ENCODE data around the gene DPEP1.
"Not testable (repeated sequence)": the region's sequence is repeated elsewhere in the genome, so short reads cannot be mapped to it uniquely, and the experiment has no call there.

DPEP1 gene

DNA sequence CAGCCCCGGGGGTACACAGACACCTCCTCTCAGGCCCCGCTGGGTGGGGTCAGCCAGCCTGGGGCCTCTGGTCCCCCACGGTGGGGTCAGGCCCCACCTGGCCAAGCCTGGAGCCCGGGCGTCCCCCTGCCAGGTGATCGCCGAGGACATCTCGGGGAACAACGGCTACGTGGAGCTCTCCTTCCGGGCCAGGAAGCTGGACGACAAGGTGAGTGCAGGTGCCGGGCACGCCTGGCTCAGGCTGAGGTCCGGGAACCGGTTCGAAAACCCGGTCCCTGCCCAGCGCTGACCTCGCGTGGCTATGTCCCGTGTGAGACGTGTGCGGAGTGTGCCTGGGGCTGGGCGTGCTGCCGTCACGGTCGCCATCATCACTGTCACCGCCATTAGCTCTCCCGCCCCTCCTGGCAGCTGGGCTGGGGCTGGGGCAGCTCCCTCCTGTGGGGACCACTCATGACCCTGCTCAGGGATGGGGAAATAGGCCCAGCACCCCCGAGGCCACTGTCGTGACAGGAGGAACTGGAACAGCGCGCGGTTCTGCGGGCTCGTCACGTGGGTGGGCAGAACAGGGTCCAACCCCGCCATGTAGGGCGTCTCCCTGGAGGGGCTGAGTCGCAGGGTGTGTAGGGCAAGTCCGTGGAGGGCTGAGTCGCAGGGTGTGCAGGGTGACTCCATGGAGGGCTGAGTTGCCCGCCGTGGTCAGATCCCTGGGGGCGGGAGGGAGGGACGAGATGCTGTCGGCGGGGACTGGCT, 29.4 kb upstream of the DPEP1 start:
- CTCF ChIA-PET, result interaction anchor here (0.7 kb wide), 1 partner anchor 118 kb away, joined by 5 read pairs; no protein-coding TSS in a partner anchor

DNA sequence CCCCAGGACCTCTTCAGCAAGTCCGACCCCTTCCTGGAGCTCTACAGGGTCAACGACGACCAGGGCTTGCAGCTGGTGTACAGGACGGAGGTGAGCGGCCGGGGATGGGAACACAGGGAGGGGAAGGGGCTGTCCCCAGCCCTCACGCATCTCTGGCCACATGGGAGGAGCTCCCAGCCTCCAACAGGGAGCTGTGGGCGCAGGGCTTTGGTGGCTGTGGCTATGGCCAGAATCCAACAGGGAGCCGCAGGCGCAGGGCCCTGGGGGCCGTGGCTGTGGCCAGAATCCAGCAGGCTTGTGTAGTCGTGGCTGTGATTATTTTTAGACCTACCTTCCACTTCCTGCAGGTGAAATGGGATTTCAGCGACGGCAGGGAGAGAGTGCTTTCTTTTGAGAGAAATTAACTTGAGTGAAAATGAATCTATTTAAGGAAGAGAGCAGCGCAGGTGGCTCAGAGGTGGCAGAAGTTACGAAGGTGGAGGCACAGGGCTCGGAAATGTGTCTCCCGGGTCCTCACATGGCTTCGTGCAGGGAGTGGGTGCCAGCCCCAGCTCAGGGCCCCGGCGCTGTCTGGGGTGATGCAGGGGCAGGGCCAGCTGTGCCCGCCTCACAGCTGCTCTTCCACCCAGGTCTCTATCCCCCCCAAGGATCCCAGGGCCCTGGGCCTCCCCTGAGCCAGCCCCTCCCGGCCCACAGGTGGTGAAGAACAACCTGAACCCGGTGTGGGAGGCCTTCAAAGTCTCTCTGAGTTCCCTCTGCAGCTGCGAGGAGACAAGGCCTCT, 28.5 kb upstream of the DPEP1 start:
- ChIA-PET CTCF (no interaction called here), POLR2A (interaction anchor here (1.0 kb wide), 1 partner anchor 23 kb away, joined by 3 read pairs; no protein-coding TSS in a partner anchor)
- DNase-seq (ENCODE audit: extremely low spot score), result no peak
- TF ChIP-seq SP1 (IDR thresholded peaks at IDR 0.05) (no peak), ELF4 (IDR thresholded peaks at IDR 0.05) (no peak), FOXM1 (IDR thresholded peaks at IDR 0.05; ENCODE audit: borderline replicate concordance) (no peak), ARNT (IDR thresholded peaks at IDR 0.05) (no peak), ZNF384 (IDR thresholded peaks at IDR 0.05) (no peak), FOXK2 (IDR thresholded peaks at IDR 0.05) (no peak), L3MBTL2 (conservative IDR thresholded peaks at IDR 0.05) (no peak), BHLHE40 (IDR thresholded peaks at IDR 0.05; ENCODE audit: borderline replicate concordance) (no peak), LEF1 (IDR thresholded peaks at IDR 0.05; ENCODE audit: borderline replicate concordance) (no peak), FOXA1 (IDR thresholded peaks at IDR 0.05) (no peak), HDGF (IDR thresholded peaks at IDR 0.05; ENCODE audit: borderline replicate concordance) (no peak), CTBP1 (IDR thresholded peaks at IDR 0.05; ENCODE audit: borderline replicate concordance) (no peak), TARDBP (IDR thresholded peaks at IDR 0.05) (no peak), NFRKB (IDR thresholded peaks at IDR 0.05) (no peak), SUZ12 (IDR thresholded peaks at IDR 0.05) (no peak)
- TF ChIP-seq, protein P1, sequence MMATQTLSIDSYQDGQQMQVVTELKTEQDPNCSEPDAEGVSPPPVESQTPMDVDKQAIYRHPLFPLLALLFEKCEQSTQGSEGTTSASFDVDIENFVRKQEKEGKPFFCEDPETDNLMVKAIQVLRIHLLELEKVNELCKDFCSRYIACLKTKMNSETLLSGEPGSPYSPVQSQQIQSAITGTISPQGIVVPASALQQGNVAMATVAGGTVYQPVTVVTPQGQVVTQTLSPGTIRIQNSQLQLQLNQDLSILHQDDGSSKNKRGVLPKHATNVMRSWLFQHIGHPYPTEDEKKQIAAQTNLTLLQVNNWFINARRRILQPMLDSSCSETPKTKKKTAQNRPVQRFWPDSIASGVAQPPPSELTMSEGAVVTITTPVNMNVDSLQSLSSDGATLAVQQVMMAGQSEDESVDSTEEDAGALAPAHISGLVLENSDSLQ (IDR thresholded peaks at IDR 0.05), result no peak

More for the DNA sequence above, 29.4 kb upstream of the DPEP1 start:
- no peak for TF ChIP-seq SUZ12 (IDR thresholded peaks at IDR 0.05)
- TF ChIP-seq, protein P1 (IDR thresholded peaks at IDR 0.05), result no peak
- TF ChIP-seq FOXM1 (IDR thresholded peaks at IDR 0.05; ENCODE audit: borderline replicate concordance), result no peak
- TF ChIP-seq BHLHE40 (IDR thresholded peaks at IDR 0.05; ENCODE audit: borderline replicate concordance), result no peak
- TF ChIP-seq ELF4 (IDR thresholded peaks at IDR 0.05), result no peak
- no peak for TF ChIP-seq NFRKB (IDR thresholded peaks at IDR 0.05)
- no peak for TF ChIP-seq FOXA1 (IDR thresholded peaks at IDR 0.05)
- no peak for TF ChIP-seq L3MBTL2 (conservative IDR thresholded peaks at IDR 0.05)
- no peak for TF ChIP-seq SP1 (IDR thresholded peaks at IDR 0.05)
- no peak for TF ChIP-seq TARDBP (IDR thresholded peaks at IDR 0.05)
- TF ChIP-seq FOXK2 (IDR thresholded peaks at IDR 0.05), result no peak
- DNase-seq (ENCODE audit: extremely low spot score), result no peak
- POLR2A ChIA-PET, result interaction anchor here (1.0 kb wide), 1 partner anchor 22 kb away, joined by 3 read pairs; no protein-coding TSS in a partner anchor

DNA sequence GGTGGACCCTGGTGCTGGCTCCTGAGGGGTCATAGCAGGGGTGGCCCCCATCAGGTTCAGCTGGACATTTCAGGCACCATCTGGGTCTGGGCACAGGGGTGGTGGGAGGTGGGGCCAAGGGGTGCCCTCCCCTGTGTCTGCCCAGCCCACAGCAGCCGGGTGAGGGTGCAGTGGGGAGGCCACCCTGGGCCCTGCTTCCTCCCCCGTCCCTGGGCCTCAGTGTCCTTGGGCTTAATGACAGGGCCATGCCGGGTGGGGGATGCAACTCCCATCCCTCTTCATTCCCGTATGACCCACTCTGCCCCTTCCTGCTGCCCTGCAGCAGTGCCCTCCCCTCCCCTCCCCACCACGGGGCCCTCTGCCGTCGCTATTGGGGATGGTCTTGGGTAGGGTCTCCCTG, 27.2 kb upstream of the DPEP1 start:
- ChIA-PET CTCF (no interaction called here), POLR2A (no interaction called here)
- TF ChIP-seq ARNT (IDR thresholded peaks at IDR 0.05), result no peak
- TF ChIP-seq FOXM1 (IDR thresholded peaks at IDR 0.05; ENCODE audit: borderline replicate concordance), result no peak
- no peak for DNase-seq (ENCODE audit: extremely low spot score)

DNA sequence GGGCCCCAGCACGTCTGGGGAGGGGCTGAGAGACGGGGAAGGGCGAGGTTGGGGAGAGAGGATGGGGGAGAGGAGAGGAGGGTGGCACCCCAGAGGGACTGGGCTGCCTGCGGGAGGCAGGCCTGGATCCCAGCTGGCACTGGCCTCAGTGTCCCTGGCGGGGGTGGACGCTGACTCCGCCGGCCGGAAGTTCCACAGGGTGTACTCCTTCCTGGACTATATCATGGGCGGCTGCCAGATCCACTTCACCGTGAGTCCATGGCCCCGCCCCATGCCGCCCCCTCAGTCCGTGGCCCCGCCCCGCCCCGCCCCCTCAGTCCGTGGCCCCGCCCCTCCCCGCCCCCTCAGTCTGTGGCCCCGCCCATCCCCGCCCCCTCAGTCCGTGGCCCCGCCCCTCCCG, 26.6 kb upstream of the DPEP1 start:
- DNase-seq (ENCODE audit: extremely low spot score), result peak; percentile 58
- ChIA-PET CTCF (no interaction called here), POLR2A (no interaction called here)
- TF ChIP-seq SP1 (IDR thresholded peaks at IDR 0.05) (peak; percentile 87), FOXK2 (IDR thresholded peaks at IDR 0.05) (no peak)

DNA sequence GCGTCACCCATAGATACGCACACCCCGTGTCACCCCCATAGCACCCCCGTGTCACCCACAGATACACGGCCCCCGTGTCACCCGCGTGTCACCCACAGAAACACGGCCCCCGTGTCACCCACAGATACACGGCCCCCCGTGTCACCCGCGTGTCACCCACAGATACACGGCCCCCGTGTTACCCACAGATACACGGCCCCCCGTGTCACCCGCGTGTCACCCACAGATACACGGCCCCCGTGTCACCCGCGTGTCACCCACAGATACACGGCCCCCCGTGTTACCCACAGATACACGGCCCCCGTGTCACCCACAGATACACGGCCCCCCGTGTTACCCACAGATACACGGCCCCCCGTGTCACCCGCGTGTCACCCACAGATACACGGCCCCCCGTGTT, 25.8 kb upstream of the DPEP1 start:
- DNase-seq (ENCODE audit: extremely low spot score); CTCF ChIA-PET; POLR2A ChIA-PET: not testable (repeated sequence)

DNA sequence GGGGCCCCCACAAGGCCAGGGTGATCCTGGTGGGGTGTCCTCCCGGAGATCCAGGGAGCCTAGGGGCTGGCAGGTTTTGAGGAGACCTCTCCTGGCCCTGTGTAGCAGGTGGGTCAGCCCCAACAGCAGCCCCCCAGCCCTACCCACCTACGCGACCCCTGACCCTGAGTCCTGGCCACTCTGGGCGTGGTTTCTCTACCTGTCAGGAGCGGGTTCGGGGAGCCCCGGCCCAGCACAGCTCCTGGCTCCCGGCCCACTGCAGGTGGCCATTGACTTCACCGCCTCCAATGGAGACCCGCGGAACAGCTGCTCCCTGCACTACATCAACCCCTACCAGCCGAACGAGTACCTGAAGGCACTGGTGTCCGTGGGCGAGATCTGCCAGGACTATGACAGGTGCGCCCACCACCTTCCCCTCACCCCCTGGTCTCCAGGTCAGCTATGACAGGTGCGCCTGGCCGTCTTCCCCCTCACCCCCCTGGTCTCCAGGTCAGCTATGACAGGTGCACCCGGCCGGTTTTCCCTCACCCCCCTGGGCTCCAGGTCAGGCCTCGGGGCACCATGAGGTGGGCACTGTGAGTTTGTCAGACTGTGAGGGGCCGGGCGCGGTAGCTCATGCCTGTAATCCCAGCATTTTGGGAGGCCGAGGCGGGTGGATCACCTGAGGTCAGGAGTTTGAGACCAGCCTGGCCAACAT, 24.9 kb upstream of the DPEP1 start:
- POLR2A ChIA-PET, result no interaction called here
- CTCF ChIA-PET, result no interaction called here

More for the DNA sequence above, 24.9 kb upstream of the DPEP1 start:
- TF ChIP-seq SP1 (IDR thresholded peaks at IDR 0.05), result no peak
- TF ChIP-seq, protein P1 (IDR thresholded peaks at IDR 0.05), result no peak
- TF ChIP-seq ELF4 (IDR thresholded peaks at IDR 0.05), result no peak
- no peak for TF ChIP-seq LEF1 (IDR thresholded peaks at IDR 0.05; ENCODE audit: borderline replicate concordance)
- no peak for TF ChIP-seq ARNT (IDR thresholded peaks at IDR 0.05)
- no peak for DNase-seq (ENCODE audit: extremely low spot score)
